ELR (cell line): ENCODE results near the gene CCDC69.
"Not testable (repeated sequence)": the region's sequence is repeated elsewhere in the genome, so short reads cannot be mapped to it uniquely, and the experiment has no call there.

ENCODE experiments used
- DNase-seq: peaks from one replicate; pipeline ENCODE4 v3.0.0-alpha.2; 2015; ENCODE audit warnings: low read depth

Gene CCDC69, protein sequence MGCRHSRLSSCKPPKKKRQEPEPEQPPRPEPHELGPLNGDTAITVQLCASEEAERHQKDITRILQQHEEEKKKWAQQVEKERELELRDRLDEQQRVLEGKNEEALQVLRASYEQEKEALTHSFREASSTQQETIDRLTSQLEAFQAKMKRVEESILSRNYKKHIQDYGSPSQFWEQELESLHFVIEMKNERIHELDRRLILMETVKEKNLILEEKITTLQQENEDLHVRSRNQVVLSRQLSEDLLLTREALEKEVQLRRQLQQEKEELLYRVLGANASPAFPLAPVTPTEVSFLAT

DNA sequence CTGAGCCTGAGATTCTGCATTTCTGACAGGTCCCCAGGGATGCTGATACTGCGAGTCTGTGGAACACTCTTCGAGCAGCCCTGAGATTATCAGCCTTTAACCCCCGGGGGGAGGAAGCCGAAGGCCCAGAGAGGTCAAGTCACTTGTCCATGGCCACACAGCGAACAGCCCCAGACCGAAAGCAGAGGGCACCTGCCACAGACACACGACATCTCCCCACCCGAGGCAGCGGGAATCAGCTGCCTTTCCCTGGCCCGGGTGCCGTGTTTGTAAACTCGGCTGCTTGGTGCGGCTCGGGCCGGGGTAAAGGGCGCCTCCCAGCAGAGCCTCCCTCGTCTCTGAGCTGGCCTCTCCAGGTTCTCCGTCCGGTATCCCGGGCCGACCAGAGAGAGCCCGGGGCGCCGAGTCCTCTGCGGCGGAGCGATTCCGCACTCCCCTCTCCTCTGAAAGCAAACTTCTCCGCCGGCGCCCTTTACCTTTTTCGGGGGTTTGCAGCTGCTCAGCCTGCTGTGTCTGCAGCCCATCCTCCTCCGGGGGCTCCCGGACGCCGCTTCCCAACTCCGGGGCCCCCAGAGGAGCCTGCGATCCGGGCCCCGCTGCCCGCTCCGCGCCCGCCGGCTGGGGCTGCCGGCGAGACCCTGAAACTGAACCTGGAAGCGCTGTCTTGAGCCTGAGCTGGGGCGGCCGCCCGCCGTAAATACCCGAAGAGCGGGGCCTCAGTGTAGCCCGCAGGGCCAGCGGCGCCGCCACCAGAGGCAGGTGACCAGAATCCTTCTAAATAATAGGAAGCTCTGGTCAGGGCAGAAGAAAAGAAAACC, at the start of gene CCDC69:
TSS of gene CCDC69 (minus strand) at position 646 of the 818 bp plus-strand sequence. CDS start at position 524, 122 bp downstream.
- peak; percentile 73 for DNase-seq

- DNase-seq, result no peak
Observed at GRCh38 chr5:151271336-151271735, 47.4 kb upstream of the CCDC69 start.

- DNase-seq, result peak; percentile 82
Observed at GRCh38 chr5:151270599-151270998, 46.7 kb upstream of the CCDC69 start.

- DNase-seq, result peak; percentile 73
Observed at GRCh38 chr5:151267491-151268260, 43.8 kb upstream of the CCDC69 start.

DNA sequence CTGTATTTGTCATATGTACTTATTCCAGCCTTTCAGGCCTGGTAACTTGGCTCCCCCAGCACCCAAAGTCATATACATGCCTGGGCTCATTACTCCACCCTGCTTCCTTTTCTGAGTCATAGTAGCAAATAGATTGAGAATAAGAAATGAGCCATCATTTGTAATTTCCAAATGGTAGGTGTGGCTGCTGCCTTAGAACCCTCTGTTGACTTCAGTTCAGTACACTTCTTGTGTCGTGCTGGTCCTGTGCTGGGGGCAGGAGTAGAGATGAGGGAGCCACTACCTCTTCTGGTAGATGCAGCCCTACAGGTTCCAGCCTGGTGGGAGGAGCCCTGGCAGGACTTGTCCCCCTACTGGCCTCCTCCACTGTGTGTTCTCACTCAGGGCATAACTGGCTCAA, 40.2 kb upstream of the CCDC69 start:
- peak; percentile 81 for DNase-seq

GRCh38 chr5:151262532-151262931, 38.6 kb upstream of the CCDC69 start:
- DNase-seq, result no peak

DNA sequence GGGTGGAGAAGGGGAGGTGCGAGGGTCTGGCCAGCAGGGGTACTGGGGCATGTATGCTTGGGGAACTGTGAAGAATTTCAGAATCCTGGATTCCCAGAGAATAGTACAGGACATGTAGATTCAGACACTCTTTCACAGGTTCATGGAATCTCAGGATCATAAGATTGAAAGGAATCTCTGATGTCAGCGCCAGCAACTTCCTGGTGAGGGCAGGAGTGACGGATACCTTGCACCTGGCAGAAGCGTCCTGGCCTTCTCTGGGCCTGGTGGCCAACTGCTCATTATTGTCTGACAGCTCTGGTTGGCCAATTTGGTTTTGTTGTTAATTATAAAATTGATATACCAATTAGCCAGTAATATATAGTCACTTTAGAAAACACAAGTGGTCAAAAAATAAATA, 36.0 kb upstream of the CCDC69 start:
- no peak for DNase-seq

GRCh38 chr5:151258816-151259215, 34.9 kb upstream of the CCDC69 start:
- DNase-seq, result no peak

- DNase-seq, result no peak
Observed at GRCh38 chr5:151258201-151258611, 34.3 kb upstream of the CCDC69 start.

GRCh38 chr5:151257731-151258181, 33.9 kb upstream of the CCDC69 start:
- DNase-seq, result peak; percentile 71

GRCh38 chr5:151255621-151256286, 31.9 kb upstream of the CCDC69 start:
- no peak for DNase-seq

DNA sequence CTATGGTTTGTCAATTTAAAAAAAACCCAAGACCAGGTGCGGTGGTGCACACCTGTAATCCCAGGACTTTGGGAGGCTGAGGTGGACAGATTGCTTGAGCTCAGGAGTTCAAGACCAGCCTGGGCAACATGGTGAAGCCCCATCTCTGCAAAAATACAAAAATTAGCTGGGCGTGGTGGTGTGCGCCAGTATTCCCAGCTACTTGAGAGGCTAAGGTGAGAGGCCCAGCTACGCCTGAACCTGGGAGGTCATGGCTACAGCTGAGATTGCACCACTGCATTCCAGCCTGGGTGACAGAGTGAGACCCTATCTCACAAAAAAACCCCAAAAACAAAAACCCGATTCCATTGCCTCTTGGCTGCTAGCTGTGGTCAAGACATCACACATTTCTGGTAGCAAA, 31.1 kb upstream of the CCDC69 start:
- DNase-seq, result not testable (repeated sequence)

GRCh38 chr5:151254556-151254955, 30.7 kb upstream of the CCDC69 start:
- DNase-seq, result no peak

- no peak for DNase-seq
Observed at GRCh38 chr5:151253605-151253950, 29.7 kb upstream of the CCDC69 start.

DNA sequence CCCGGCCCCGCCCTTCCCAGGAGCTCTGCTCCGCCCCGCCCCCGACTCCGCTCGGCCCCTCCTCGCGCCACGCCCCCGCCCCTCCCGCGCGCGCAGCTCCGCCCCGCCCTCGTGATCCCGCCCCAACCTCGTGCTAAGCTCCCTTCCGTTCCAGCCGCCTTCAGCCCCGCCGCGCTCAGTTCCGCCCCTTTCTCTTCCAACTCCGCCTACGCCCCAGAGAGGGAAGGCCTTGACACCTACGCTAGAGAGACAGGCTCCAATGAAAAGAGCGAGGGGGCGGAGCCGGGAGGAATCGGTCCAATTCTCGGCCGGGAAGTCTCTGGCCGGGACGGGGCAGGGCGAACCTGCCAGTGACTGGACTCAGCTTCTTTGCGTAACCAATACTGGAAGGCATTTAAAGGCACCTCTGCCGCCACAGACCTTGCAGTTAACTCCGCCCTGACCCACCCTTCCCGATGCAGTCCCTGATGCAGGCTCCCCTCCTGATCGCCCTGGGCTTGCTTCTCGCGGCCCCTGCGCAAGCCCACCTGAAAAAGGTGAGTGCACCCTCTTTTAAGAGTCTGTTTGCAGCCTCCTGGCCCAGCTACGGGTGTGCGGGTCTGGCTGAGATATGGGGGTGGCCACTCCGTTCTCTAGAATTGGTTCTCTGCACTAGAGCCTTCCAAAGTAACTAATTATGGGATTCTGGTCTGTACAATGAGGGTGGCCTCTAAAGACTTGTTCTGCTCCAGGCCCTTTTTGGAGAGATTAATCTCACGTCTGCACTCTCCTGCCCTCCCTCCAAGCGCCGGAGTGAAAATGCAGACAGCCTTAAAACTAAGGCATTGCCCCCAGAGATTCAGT, 29.1 kb upstream of the CCDC69 start, which contains the start of gene GM2A:
TSS of gene GM2A (plus strand) at position 424 of the 843 bp plus-strand sequence. CDS start at position 456, 32 bp downstream.
- peak; percentile 100 for DNase-seq

GRCh38 chr5:151251621-151252020, 27.7 kb upstream of the CCDC69 start:
- DNase-seq, result no peak

GRCh38 chr5:151251001-151251551, 27.2 kb upstream of the CCDC69 start:
- no peak for DNase-seq

- DNase-seq, result no peak
Observed at GRCh38 chr5:151250346-151251000, 26.6 kb upstream of the CCDC69 start.

DNA sequence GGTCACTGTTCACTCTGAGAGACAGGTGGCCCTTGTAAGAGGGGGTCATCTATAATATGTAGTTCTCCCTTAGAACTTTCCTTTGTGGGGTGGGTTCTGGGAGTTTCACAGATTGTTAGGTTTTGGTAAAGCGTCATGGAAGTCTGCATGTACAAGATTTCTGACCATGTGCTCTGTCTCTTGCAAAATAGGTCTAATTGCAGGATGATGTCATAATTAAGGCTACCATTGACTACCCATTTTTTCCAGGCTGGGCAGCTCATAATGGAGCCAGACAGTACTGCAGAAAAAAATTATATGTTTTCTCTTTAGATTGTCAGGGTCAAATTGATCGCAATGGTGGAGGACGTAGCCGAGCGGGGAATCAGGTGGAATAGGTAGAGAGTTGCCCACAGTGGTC, 25.4 kb upstream of the CCDC69 start:
- DNase-seq, result no peak

DNA sequence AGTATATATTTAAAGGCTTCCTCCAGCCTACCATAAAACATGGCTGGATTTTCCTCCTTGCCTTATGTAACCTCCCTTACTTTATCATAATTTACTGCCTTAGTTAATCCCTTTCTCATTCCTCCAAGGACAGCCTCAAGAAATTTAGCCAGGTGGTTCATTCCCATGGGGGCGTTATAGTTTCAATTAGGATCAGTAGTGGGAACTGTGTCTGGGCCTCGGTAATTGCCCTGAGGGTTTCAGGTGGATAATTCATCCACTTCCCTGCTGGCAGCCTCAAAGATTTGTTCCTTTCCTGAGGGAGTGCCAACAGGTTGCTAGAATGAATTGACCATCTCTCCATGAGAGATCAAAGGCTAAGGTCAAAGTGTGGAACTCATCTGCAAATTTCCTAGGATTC, 24.8 kb upstream of the CCDC69 start:
- no peak for DNase-seq
